COLO668 (cell line): Measurements from ENCODE around the gene NUP210L.
"Not testable (repeated sequence)": the region's sequence is repeated elsewhere in the genome, so short reads cannot be mapped to it uniquely, and the experiment has no call there.

Experiments used
- DNase-seq: peaks from one replicate; lab custom pipeline; 2025; ENCODE audit not compliant: unreplicated experiment; lab: John Stamatoyannopoulos, UW

Gene NUP210L

DNA sequence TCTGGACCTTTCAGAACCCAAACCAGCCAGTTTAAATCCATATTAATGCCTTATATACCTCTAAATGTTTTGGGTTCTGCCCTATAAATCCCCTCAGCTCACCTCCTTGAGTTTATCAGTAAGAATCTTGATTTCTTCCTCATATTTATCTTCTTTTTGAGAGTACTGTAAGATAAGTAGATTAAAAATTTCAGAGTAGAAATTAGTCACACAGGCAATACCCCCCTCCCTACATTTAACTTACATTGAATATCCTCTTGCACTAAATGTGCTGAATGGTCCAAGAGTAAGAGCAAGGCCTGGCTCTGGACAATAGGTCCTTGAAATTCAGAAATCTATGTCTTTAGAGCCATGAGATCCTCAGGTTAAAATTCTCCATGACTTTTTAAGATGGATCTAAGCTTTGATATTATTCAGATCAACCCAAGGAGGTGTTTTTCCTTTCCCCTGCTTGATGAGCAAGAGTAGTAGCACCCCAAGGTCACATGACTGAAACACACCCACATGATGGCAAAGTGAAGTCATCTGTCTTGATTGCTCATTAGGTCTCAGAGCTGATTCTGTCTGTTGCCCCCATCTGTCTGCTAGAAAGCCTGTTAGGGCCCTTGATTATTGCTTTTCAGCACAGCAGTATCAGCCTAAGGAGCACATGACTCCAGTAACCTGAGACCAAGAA lies 15.8 kb upstream of the NUP210L start:
- no peak for DNase-seq

DNA sequence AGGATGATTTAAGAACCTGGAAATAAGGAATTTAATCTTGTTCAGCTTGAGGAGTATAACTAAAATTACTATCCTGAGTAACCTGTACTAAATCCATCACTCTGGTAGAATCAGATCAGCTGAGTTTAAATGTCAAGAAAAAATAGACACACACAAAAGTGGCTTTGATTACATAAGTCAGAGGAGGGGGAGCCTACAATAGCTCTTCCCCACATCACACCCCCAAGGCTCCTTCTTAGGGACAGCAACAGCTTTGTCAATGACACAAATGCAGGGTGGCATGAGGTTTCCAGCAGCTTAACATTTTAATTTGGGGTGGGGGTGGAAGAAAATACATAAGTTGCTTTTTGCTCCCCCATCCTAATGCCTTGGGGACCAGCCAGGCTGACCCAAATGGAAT lies 12.6 kb upstream of the NUP210L start:
- DNase-seq = no peak

DNA sequence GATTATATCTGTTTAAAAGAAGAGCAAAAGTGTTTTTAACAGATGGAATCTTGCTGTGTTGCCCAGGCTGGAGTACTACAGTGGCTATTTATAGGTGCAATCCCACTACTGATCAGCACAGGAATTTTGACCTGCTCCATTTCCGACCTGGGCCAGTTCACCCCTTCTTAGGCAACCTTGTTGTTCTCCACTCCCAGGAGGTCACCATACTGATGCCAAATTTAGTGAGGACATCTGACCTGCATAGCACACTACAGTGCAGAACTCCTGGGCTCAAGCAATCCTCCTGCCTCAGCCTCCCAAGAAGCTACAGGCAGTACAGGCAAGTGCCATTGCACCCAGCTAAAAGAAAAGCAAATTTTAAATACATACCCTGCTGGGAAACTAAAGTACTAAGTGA lies 11.3 kb upstream of the NUP210L start:
- no peak for DNase-seq

DNA sequence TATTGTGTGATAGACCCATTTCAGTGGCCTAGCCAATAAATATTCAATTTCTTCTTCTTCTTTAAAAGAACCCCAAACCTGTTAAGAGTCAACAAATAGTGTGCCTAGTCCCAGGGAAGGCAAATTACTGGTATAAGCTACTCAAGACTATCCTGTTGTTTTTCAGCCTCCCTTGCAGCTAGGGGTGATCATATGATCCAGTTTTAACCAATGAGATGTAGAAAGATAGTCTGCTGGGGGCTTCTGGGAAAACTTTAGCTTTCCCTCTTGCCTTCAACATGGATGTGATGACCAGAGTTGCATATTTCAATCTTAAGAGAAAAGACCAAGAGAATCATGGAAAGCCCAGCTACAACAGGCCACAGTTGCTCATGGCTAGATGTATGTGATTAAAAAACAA lies 4.7 kb upstream of the NUP210L start:
- no peak for DNase-seq

DNA sequence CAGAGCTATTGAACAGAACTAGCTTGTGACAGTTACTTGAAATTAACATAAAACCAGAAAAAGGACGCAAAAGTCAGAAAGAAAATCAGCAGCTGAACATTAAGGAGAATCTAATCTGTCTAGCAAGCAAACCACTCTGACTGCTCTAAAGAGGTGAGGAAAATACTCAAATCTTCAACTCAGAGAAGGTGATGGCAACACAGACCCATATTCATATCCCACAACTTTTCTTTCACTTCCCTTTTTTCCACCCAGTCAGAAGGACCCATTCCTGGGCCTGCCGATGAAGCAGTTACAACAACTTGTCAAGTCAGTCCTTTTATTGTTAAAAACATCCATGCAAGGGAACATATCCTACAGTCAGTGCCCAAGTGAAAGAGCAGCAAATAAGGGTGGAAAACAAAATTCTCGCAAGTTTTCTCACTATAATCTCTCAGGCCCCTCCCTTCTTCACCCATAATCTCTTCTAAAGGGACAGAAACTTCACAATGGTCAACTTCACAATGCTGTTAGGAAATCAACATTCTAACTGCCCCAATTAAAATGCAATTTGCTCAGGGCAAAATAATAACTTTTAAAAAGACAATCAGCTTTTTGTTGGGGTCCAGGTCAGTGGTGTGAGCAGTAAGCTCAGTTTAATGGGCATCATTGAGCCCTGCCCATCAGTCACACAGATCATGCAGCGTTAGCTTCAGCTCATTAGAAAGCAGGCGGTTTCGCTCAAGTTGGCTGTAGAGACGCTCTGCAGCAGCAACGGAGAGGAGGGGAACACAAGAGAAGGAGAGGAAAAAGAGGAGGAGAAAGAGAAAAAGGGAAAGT lies 3.6 kb upstream of the NUP210L start:
- no peak for DNase-seq

DNA sequence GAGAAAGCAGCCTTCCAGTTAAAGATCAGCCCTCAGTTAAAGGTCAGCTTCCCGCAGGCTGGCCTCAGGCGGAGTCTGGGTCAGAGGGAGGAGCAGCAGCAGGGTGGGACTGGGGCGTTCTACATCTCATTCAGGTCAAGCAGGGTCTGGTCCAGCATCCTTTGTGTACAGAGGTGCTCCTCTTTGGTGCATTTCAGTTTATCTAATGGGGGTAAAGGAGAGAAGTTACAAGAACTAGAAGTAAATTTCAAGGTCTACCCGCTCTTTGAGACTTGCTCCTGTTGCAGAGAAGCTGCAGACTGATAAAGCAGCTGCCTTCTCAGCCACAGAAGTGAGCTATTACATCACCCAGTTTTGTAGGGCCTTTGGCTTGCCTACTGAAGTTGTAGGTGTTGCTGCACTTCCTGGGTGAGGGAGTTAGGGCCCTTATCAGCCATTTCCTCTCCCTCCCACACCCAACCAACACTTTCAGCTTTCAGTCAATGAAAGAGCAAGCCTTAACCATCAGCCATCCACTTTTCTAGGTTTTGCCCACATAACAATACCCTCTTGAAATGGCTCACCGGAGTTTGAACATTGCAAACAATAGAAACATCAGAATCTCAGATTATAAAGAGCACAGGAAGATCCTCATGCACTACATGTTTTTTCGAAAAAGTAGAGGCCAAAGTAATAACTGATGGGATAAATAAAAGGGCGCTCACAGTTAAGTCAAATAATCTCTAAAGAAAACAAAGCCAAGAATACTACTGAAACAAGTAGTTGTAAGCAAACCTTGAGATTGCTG lies 2.8 kb upstream of the NUP210L start:
- DNase-seq = no peak

DNA sequence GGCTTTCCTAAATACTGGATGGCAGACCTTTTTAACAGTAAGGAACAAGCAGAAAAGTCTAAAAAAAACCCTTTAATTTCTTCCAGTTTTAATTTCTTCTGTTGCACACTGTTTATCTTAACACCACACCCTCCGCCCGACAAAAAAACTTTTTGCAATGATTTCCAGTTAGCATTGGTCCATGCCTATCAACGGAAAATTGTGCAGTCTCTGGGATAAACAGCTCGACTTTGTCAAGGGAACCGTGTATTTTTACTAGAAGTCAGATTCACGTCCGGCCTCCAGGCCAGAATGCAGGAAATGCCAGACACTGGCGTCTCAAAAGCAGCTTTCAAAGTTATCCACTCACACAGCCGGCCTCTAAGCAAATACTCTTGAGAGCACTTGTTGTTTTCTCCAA lies 378 bp upstream of the NUP210L start:
- DNase-seq = no peak

DNA sequence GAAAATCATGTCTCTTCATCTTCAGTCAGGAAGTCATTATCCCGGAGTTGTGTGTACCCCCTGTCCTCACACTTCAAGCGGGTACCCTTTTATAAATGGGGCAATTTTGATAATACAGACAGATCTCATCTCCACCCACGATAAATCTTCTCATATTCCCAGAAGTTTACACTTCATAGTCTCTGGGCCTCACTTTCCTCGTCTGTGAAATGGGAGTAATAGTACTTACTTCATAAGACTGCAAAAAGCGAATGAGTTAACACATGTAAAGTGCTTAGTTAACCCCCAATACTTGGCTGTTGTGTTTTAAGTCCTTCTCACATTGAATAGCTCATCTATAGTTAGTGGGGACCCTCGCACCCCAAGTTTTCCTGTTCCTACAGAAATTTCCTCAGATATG lies 820 bp downstream of the NUP210L start:
- DNase-seq = no peak

DNA sequence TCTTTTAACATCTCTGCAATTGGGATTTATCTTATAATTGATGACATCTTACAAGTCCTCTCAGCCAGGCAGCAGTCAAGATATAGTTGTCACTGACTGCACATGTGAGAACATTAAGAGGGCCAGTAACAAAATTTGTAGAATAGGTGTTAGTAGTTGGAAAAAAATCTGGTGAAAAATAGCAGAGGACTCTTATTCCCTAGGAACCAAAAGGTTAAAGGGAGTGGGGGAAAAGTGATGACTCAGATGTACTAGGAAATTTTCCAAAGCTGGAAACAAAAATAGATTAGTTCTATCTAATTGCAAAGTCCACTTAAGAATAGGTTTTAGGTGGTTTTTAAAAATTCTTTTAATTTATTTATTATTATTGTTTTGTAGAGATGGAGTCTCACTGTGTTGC lies 3.6 kb downstream of the NUP210L start:
- DNase-seq = no peak

DNA sequence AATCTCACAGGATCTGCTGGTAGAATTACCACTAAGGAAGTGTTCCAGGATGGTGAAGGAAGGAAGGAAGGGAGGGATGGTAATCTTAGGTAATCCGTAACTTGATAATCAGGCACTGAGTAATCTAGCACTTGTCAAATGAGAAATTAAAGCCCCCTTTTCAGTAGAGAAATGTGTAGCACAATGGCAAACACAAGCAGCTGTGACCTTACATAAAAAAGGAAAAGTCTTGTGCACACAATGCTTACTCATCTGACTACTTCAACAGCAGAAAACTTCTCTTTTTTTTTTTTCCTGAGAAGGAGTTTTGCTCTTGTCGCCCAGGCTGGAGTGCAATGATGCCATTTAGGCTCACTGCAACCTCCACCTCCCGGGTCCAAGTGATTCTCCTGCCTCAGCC lies 6.1 kb downstream of the NUP210L start:
- DNase-seq = no peak

DNA sequence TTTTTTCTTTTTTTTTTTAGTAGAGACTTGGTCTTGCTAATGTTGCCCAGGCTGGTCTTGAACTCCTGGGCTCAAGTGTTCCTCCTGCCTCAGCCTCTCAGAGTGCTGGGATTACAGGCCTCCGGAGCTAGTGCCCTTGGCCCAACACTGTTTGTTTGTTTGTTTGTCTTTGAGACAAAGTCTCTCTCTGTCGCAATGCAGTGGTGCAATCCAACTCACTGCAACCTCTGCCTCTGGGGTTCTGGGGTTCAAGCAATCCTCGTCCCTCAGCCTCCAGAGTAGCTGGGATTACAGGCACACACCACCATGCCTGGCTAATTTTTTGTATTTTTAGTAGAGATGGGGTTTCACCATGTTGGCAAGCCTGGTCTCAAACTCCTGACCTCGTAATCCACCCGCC lies 7.4 kb downstream of the NUP210L start:
- DNase-seq = not testable (repeated sequence)

DNA sequence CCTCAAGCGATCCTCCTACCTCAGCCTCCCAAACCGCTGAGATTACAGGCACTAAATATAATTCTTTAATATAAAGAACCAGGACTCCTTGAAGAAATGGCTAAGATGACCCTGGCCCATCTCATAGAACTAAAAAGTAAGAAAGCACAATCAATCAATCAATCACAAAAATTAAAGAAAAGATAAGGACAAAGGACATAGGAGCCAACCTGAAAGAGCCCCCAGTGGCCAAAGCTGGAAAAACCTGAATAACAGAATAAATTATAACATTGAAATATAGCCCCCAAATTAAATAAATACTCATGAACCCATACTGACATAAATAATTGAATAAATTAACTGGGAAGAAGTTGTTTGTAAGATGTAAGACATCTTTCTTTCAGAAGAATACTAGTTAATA lies 8.9 kb downstream of the NUP210L start:
- no peak for DNase-seq

DNA sequence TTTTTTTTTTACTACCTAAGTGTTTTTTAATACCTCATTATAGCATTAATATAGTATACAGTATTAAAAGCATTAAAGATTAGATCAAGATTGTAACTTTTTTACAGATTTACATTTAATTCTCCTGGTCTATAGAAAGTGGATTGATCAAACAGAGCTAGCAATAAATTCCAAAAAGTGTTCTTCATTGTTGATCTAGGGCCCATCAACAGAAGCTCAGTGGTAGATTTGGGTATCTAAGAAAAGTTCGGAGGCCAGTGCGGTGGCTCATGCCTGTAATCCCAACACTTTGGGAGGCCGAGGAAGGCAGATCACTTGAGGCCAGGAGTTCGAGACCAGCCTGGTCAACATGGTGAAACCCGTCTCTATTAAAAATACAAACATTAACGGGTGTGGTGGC lies 12.5 kb downstream of the NUP210L start:
- no peak for DNase-seq

DNA sequence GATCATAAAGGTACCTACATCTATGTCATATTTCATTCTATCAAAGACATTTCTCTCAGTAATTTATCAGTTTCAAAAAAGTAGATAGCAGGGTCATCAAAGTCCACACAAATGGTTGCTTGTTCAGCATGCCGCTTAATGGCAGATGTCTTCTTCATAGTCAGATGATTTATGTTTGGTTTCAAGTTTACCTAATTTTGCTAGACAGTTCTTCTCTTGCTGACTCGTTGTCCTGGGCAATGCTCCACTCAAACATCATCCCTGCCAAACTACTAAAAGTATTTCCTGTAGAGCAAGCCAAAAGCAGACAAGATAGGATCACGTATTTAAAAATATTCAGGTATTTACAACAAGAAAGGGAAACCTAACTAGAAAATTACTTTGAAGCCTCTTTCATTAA lies 13.6 kb downstream of the NUP210L start:
- DNase-seq = no peak

DNA sequence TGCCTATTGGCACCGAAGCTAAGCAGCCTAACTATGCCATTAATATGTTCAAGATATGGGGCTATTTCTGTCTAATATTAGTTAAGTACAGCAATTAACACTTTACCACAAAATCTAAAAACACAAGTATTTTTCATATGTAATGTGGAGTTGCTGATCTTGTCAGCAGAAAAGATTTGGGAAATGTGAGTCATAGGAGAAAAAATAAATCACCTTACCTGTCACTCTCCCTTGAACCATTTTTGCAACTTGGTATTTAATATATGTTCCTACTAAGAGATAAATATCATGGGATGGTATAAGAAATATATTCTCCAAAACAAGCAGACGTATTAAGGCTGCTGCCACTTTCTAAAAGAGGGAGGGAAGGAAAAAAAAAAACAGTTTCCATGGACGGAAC lies 17.0 kb downstream of the NUP210L start:
- no peak for DNase-seq

DNA sequence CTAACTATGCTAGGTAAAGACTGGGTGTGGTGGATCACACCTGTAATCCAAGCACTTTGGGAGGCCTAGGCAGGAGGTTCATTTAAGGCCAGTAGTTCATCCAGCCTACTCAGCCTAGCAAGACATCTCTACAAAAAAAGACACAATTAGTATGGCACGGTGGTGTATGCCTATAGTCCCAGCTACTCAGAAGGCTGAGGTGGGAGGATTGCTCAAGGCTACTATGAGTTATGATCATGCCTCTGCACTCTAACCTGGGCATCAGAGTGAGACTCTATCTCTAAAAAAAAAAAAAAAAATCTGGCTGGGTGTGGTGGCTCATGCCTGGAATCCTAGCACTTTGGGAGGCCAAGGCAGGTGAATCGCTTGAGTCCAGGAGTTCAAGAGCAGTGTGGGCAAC lies 21.6 kb downstream of the NUP210L start:
- no peak for DNase-seq

DNA sequence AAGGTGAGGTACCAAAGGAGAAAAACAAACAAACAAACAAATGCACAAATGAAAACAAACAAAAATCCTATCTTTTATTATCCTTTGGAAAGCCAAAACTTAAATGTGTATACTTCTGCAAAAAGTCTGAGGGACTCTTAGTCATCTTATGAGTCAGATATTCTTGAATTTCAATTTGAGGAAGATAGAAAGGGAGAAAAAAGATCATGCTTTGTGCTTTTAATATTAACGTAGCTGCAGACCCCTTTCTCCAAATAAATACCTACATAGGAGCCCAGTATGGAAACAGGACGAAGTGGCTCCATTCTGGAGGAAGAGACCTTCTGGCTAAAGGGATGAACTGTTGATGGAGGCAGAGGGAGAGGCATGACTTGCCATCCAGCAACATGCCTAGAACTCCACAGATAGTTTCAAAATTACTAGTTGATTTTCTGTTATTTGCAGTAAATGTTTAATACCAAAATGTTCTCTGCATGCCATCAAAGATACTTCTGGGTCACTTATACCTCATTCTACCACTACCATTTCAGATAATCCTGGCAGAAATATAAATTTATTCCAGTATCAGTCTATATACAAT lies 25.4 kb downstream of the NUP210L start:
- DNase-seq = no peak

DNA sequence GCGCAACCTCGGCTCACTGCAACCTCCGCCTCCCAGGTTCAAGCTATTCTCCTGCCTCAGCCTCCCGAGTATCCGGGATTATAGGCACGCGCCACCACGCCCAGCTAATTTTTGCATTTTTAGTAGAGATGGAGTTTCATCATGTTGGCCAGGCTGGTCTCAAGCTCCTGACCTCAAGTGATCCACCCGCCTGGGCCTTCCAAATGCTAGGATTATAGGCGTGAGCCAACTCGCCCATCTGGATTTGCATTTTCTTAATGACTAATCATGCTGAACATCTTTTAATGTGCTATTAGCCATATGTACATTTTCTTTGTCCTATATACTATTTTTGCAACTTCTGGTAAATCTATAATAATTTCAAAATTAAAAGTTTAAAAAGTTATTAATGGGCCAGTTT lies 31.7 kb downstream of the NUP210L start:
- not testable (repeated sequence) for DNase-seq

DNA sequence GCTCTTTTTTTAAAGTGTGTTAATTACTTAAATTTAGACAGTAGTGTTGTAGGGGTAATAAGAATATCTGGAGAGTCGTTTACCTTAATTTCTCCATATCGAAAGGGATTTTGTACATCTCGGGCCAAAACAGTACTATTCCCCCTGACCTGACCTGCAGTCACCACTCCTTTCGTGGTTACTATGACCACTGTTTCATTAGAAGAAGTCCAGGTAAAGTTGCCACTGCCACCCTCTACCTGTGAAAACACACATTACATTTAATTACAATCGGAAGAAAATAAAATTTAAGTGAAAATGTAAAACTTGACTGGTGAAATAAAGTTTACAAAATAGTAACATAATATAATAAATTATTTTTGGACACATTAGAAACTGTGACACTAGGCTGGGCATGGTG lies 37.2 kb downstream of the NUP210L start:
- DNase-seq = no peak

DNA sequence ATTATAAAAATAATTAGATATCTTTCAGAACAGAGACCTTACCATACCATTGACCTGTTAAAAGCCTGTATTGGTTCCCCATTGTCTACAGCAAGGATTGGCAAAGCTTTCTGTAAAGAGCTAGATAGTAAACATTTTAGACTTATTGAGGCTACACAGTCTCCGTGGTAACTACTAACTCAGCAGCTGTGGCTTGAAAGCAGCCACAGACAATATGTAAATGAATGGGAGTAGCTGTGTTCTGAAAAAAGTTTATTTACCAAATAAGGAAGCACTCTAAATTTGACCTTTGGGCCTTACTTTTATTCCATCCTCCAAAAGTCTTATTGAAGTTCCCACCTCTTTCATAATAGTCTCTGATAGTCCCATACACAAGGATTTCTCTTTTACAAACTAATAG lies 39.7 kb downstream of the NUP210L start:
- no peak for DNase-seq

DNA sequence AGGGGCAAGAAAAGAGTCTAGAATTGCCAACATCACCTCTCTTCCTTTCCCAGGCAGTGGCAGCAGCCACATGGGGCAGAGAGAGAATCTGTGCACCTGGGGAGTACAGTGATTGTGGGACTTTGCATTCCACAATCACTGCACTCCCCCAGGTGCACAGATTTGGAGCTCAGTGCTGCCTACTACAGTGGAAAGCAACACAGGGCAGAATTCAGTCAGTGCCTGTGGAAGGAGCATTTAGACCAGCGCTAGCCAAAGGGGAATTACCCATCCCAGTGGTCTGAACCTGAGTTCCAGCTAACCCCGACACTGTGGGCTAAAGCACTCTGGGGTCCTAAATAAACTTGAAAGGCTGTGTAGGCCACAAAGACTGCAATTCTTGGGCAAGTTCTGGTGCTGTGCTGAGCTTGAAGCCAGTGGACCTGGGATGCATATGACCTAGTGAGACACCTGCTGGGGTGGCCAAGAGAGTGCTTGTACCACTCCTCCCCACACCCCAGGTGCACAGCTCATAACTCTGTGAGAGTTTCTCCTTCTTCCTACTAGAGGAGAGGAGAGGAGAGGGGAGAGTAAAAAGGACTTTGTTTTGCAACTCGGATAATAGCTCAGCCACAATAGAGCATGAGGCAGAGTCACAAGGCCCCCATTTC lies 50.3 kb downstream of the NUP210L start:
- DNase-seq = no peak
